Right lobe of liver (tissue), 4 donors: Measurements from ENCODE around the gene YKT6.

ENCODE experiments used
- POLR2A ChIP-seq: fragments of 450-650 bp; IDR thresholded peaks from one replicate; pipeline ENCODE4 v1.6.1; 2017; ENCODE audit warnings: antibody characterized with exemption, mild to moderate bottlenecking
- TF ChIP-seq, protein P1 (sequence below), 4 donors: fragments of 200-600 bp in 3 of 4; fragments of 450-650 bp in 1 of 4; IDR thresholded peaks; one replicate each; pipeline versions ENCODE4 v1.5.1 to v1.8.0; 2016 to 2022; ENCODE audit warnings: antibody characterized with exemption in 4 of 4, mild to moderate bottlenecking in 2 of 4
- donor health status: DM: no; HTN: no; CAD: no.
- donor health status: DM: no; HTN: no; CAD: no.
- donor health status: DM: no; HTN: yes; CAD: no.

DNA sequence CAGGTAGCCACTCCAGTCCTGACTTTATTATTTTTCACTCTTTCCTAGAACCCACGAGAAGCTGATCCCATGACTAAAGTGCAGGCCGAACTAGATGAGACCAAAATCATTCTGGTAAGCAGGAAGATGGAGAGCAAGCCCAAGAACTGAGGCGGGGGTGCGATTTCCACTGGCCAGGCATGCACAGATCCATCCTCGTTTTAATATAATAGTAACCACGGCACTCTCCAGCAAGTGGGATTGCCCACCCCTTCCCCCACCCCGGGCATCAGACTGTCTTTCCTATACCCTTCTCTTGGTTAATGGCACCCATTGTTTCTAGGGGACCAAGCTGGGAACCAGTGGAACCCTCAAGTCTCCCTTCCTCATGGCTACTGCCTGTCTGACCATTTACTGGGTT is 7.3 kb downstream of the YKT6 start:
- TF ChIP-seq, protein P1, sequence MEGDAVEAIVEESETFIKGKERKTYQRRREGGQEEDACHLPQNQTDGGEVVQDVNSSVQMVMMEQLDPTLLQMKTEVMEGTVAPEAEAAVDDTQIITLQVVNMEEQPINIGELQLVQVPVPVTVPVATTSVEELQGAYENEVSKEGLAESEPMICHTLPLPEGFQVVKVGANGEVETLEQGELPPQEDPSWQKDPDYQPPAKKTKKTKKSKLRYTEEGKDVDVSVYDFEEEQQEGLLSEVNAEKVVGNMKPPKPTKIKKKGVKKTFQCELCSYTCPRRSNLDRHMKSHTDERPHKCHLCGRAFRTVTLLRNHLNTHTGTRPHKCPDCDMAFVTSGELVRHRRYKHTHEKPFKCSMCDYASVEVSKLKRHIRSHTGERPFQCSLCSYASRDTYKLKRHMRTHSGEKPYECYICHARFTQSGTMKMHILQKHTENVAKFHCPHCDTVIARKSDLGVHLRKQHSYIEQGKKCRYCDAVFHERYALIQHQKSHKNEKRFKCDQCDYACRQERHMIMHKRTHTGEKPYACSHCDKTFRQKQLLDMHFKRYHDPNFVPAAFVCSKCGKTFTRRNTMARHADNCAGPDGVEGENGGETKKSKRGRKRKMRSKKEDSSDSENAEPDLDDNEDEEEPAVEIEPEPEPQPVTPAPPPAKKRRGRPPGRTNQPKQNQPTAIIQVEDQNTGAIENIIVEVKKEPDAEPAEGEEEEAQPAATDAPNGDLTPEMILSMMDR (IDR thresholded peaks at IDR 0.05): no peak
- no peak for TF ChIP-seq POLR2A
